ENCODE data around the gene UCP3. TPM values are rescaled to one million over a fixed set of nuclear protein-coding genes. Genes with fewer than 3 reads are reported as not detected.

UCP3 gene
- under 1 TPM; 0.69 to 0.73 TPM for total RNA-seq

- POLR2A ChIA-PET, result interaction anchor here (0.8 to 1.9 kb wide), 3 partner anchors 13 to 27 kb away, joined by 3 to 8 read pairs (median 4); partner anchors contain the start of gene UCP2
- peaks cover 16% of the 10 kb centered on the region for H3K36me3 Mint-ChIP-seq (ENCODE audit: low read depth)
- H3K27me3 Mint-ChIP-seq, result no peaks in the 10 kb centered on the region
- DNase-seq (no peak), ATAC-seq (no peak)
- H3K9me3 Mint-ChIP-seq (ENCODE audit: low read depth), result no peaks in the 10 kb centered on the region
- no peak within 1 kb of the TSS for H3K4me3 Mint-ChIP-seq
- CTCF ChIA-PET, result interaction anchor here (0.6 to 1.6 kb wide), 4 partner anchors 12 to 1186 kb away, joined by 3 to 8 read pairs (median 4); no protein-coding TSS in a partner anchor
- H3K27ac Mint-ChIP-seq, result peak within 1 kb of the TSS; percentile 83
- intact Hi-C loops (cut with DNase I, micrococcal nuclease), result no loop called here
- peaks cover 80% of the 10 kb centered on the region for H3K4me1 Mint-ChIP-seq
These were observed at the start of gene UCP3 for GRCh38 chr11:74008373-74009229. Gene UCP3 (minus strand): TSS chr11:74009085. CDS start chr11:74007042, 2,043 bp downstream.

GRCh38 chr11:74057249-74058151, 48.6 kb upstream of the UCP3 start:
- POLR2A ChIA-PET, result interaction anchor here (0.7 kb wide), 1 partner anchor 655 kb away, joined by 4 read pairs; no protein-coding TSS in a partner anchor

GRCh38 chr11:74055938-74056337, 47.1 kb upstream of the UCP3 start:
- H3K9me3 Mint-ChIP-seq (ENCODE audit: low read depth), result no peaks in the 10 kb centered on the region
- intact Hi-C loops (cut with DNase I, micrococcal nuclease), result no loop called here
- DNase-seq (no peak), ATAC-seq (no peak)
- H3K4me3 Mint-ChIP-seq, result no peak overlapping the region
- POLR2A ChIA-PET, result interaction anchor here (0.6 kb wide), 1 partner anchor 15 kb away, joined by 5 read pairs; no protein-coding TSS in a partner anchor
- H3K4me1 Mint-ChIP-seq, result peaks cover 3% of the 10 kb centered on the region
- CTCF ChIA-PET, result interaction anchor here (0.7 kb wide), 1 partner anchor 12 kb away, joined by 3 read pairs; no protein-coding TSS in a partner anchor
- no peaks in the 10 kb centered on the region for H3K27me3 Mint-ChIP-seq
- H3K27ac Mint-ChIP-seq, result no peak overlapping the region
- peaks cover 29% of the 10 kb centered on the region for H3K36me3 Mint-ChIP-seq (ENCODE audit: low read depth)

More at GRCh38 chr11:74057249-74058151, 48.6 kb upstream of the UCP3 start:
- H3K4me3 Mint-ChIP-seq, result no peak overlapping the region
- no peak overlapping the region for H3K27ac Mint-ChIP-seq
- peaks cover 4% of the 10 kb centered on the region for H3K9me3 Mint-ChIP-seq (ENCODE audit: low read depth)
- intact Hi-C loops (cut with DNase I, micrococcal nuclease), result no loop called here
- ATAC-seq, result no peak
- no peak for DNase-seq
- H3K4me1 Mint-ChIP-seq, result peaks cover 10% of the 10 kb centered on the region
- H3K27me3 Mint-ChIP-seq, result no peaks in the 10 kb centered on the region
- CTCF ChIA-PET, result no interaction called here
- H3K36me3 Mint-ChIP-seq (ENCODE audit: low read depth), result peaks cover 33% of the 10 kb centered on the region

GRCh38 chr11:74050465-74050864, 41.6 kb upstream of the UCP3 start:
- H3K4me3 Mint-ChIP-seq, result no peak overlapping the region
- H3K36me3 Mint-ChIP-seq (ENCODE audit: low read depth), result peaks cover 18% of the 10 kb centered on the region
- H3K9me3 Mint-ChIP-seq (ENCODE audit: low read depth), result no peaks in the 10 kb centered on the region
- ATAC-seq (no peak), DNase-seq (no peak)
- CTCF ChIA-PET, result no interaction called here
- no peaks in the 10 kb centered on the region for H3K27me3 Mint-ChIP-seq
- no peaks in the 10 kb centered on the region for H3K4me1 Mint-ChIP-seq
- no peak overlapping the region for H3K27ac Mint-ChIP-seq
- intact Hi-C loops (cut with DNase I, micrococcal nuclease), result no loop called here
- POLR2A ChIA-PET, result interaction anchor here (0.6 kb wide), 1 partner anchor 9 kb away, joined by 3 read pairs; no protein-coding TSS in a partner anchor

GRCh38 chr11:74048993-74049392, 40.1 kb upstream of the UCP3 start:
- Mint-ChIP-seq H3K36me3 (ENCODE audit: low read depth) (peaks cover 20% of the 10 kb centered on the region), H3K9me3 (ENCODE audit: low read depth) (no peaks in the 10 kb centered on the region), H3K27me3 (no peaks in the 10 kb centered on the region), H3K27ac (no peak overlapping the region), H3K4me3 (no peak overlapping the region), H3K4me1 (no peaks in the 10 kb centered on the region)
- intact Hi-C loops (cut with DNase I, micrococcal nuclease), result no loop called here
- no peak for ATAC-seq
- DNase-seq, result no peak
- POLR2A ChIA-PET, result no interaction called here
- CTCF ChIA-PET, result interaction anchor here (1.0 kb wide), 1 partner anchor 87 kb away, joined by 4 read pairs; no protein-coding TSS in a partner anchor

- H3K27ac Mint-ChIP-seq, result no peak overlapping the region
- no peak overlapping the region for H3K4me3 Mint-ChIP-seq
- ATAC-seq, result no peak
- ChIA-PET POLR2A (interaction anchor here (0.6 kb wide), 1 partner anchor 48 kb away, joined by 4 read pairs; no protein-coding TSS in a partner anchor), CTCF (interaction anchor here (0.6 kb wide), 1 partner anchor 65 kb away, joined by 3 read pairs; no protein-coding TSS in a partner anchor)
- H3K27me3 Mint-ChIP-seq, result no peaks in the 10 kb centered on the region
- H3K9me3 Mint-ChIP-seq (ENCODE audit: low read depth), result no peaks in the 10 kb centered on the region
- H3K36me3 Mint-ChIP-seq (ENCODE audit: low read depth), result peaks cover 26% of the 10 kb centered on the region
- intact Hi-C loops (cut with DNase I, micrococcal nuclease), result no loop called here
- no peaks in the 10 kb centered on the region for H3K4me1 Mint-ChIP-seq
- no peak for DNase-seq
These were observed 35.7 kb upstream of the UCP3 start for GRCh38 chr11:74044538-74044937.

- Mint-ChIP-seq H3K27ac (no peak overlapping the region), H3K36me3 (ENCODE audit: low read depth) (peaks cover 23% of the 10 kb centered on the region), H3K9me3 (ENCODE audit: low read depth) (no peaks in the 10 kb centered on the region), H3K27me3 (no peaks in the 10 kb centered on the region), H3K4me3 (no peak overlapping the region), H3K4me1 (no peaks in the 10 kb centered on the region)
- no peak for DNase-seq
- no peak for ATAC-seq
- intact Hi-C loops (cut with DNase I, micrococcal nuclease), result no loop called here
- ChIA-PET CTCF (no interaction called here), POLR2A (no interaction called here)
These were observed 34.6 kb upstream of the UCP3 start for GRCh38 chr11:74043450-74043849.

GRCh38 chr11:74037309-74037708, 28.4 kb upstream of the UCP3 start:
- ChIA-PET CTCF (interaction anchor here (1.3 kb wide), 1 partner anchor 51 kb away, joined by 3 read pairs; no protein-coding TSS in a partner anchor), POLR2A (interaction anchor here (0.6 kb wide), 1 partner anchor 12 kb away, joined by 4 read pairs; no protein-coding TSS in a partner anchor)
- Mint-ChIP-seq H3K4me3 (no peak overlapping the region), H3K36me3 (ENCODE audit: low read depth) (peaks cover 31% of the 10 kb centered on the region), H3K27ac (no peak overlapping the region), H3K4me1 (no peaks in the 10 kb centered on the region), H3K9me3 (ENCODE audit: low read depth) (no peaks in the 10 kb centered on the region), H3K27me3 (no peaks in the 10 kb centered on the region)
- DNase-seq (no peak), ATAC-seq (no peak)
- intact Hi-C loops (cut with DNase I, micrococcal nuclease), result no loop called here

GRCh38 chr11:74035264-74035663, 26.4 kb upstream of the UCP3 start:
- peaks cover 20% of the 10 kb centered on the region for H3K36me3 Mint-ChIP-seq (ENCODE audit: low read depth)
- CTCF ChIA-PET, result no interaction called here
- H3K27ac Mint-ChIP-seq, result no peak overlapping the region
- no peak for DNase-seq
- H3K4me1 Mint-ChIP-seq, result peaks cover 16% of the 10 kb centered on the region
- no peak overlapping the region for H3K4me3 Mint-ChIP-seq
- POLR2A ChIA-PET, result interaction anchor here (0.5 kb wide), 1 partner anchor 51 kb away, joined by 3 read pairs; no protein-coding TSS in a partner anchor
- intact Hi-C loops (cut with DNase I, micrococcal nuclease), result no loop called here
- ATAC-seq, result no peak
- no peaks in the 10 kb centered on the region for H3K27me3 Mint-ChIP-seq
- no peaks in the 10 kb centered on the region for H3K9me3 Mint-ChIP-seq (ENCODE audit: low read depth)

GRCh38 chr11:74033046-74033445, 24.2 kb upstream of the UCP3 start:
- POLR2A ChIA-PET, result interaction anchor here (1.1 kb wide), 1 partner anchor 53 kb away, joined by 10 read pairs; no protein-coding TSS in a partner anchor
- CTCF ChIA-PET, result interaction anchor here (0.6 kb wide), 1 partner anchor 57 kb away, joined by 4 read pairs; no protein-coding TSS in a partner anchor
- no peak for ATAC-seq
- Mint-ChIP-seq H3K4me1 (peaks cover 18% of the 10 kb centered on the region), H3K36me3 (ENCODE audit: low read depth) (peaks cover 19% of the 10 kb centered on the region), H3K27ac (no peak overlapping the region), H3K27me3 (no peaks in the 10 kb centered on the region), H3K4me3 (no peak overlapping the region), H3K9me3 (ENCODE audit: low read depth) (no peaks in the 10 kb centered on the region)
- intact Hi-C loops (cut with DNase I, micrococcal nuclease), result loop anchor here in 1 of 2 experiments (2.0 kb wide), 1 partner anchor 68 kb away; no protein-coding TSS in a partner anchor
- DNase-seq, result peak; percentile 9
